DMS53 (cell line): Measurements from ENCODE around the gene JAKMIP2.
"Not testable (repeated sequence)": the region's sequence is repeated elsewhere in the genome, so short reads cannot be mapped to it uniquely, and the experiment has no call there.

Experiments
- DNase-seq: peaks from one replicate; lab custom pipeline; 2025; lab: John Stamatoyannopoulos, UW

Gene JAKMIP2

DNA sequence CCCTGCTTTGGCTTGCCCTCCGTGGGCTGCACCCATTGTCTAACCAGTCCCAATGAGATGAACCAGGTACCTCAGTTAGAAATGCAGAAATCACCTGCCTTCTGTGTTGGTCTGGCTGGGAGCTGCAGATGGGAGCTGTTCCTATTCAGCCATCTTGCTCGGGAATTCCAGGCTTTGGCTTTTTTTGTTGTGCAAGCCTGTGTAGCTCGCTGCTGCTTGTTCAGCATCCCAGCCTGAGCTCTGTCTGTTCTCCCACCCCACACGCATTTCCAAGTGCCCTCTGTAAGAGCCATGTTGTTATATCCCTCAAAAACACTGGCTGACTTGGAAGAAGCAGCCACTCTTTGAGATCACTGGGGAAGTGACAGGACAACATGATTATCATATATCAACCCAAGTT is 171.0 kb downstream of the JAKMIP2 start:
- no peak for DNase-seq

DNA sequence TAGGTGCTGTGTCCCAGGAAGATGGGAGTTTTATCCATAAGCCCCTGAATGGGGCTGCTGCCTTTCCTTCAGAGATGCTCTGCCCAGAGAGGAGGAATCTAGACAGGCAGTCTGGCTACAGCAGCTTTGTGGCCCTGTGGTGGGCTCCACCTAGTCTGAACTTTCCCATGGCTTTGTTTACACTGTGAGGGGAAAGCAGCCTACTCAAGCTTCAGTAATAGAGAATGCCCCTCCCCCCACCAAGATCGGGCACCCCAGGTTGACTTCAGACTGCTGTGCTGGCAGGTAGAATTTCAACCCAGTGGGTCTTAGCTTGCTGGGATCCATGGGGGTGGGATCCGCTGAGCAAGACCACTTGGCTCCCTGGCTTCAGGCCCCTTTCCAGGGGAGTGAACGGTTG is 171.7 kb downstream of the JAKMIP2 start:
- no peak for DNase-seq

DNA sequence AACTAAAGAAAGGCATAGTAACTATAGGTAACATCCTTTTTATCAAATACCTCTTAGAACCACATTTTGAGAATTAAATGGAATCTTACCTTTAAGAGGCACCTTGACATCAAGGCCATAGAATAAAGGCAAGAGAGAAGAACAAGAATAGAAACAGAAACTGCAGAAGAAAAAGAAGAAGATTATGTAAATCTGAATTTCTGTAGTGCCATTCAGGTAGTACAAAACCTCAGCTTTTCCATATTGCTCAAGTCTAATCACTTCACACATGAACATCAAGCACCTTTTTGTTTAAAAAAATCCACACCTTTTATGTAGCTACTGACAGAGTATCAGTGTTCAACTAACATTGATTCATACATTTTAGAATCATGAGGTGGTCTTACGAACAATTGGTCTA is 180.9 kb downstream of the JAKMIP2 start:
- DNase-seq = no peak

DNA sequence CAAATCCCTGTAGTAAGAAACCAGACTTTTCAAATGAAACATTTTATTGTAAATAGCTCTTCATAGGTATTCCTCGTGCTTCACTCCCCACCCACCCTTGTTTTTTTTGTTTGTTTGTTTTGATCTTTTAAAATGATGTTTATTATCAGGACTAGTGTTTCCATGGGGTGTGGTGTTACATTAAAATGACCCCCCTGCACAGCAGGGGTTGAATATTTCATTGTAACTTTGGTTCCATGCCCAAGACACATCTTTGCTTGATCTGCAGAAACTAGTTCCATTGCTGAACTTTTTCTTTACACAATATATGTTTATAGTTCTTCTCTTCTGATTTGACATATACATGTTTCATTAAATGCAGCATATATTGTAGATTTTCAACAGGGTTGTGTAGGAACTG is 191.4 kb downstream of the JAKMIP2 start:
- no peak for DNase-seq

GRCh38 chr5:147590096-147590495 is 192.4 kb downstream of the JAKMIP2 start:
- no peak for DNase-seq

- DNase-seq = no peak
Observed at GRCh38 chr5:147586832-147587231, 195.7 kb downstream of the JAKMIP2 start.

DNA sequence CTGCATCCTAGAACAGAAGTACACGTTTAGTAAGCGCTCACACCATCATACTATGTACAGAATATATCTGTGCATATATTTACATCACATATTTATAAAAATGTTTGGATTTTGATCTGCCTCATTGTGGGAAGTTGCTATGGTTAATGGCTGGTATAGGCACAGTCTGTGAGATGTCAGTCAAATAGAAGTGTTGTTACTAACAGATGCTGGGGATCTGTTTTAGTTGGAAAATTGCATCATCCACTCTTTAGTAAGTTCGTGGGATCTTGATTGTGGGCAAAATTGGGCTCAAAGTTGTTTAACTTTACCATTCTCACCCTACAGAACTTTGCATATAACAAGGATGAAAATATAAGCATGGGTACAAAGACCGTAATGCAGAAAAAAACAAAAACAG is 196.3 kb downstream of the JAKMIP2 start:
- no peak for DNase-seq

DNA sequence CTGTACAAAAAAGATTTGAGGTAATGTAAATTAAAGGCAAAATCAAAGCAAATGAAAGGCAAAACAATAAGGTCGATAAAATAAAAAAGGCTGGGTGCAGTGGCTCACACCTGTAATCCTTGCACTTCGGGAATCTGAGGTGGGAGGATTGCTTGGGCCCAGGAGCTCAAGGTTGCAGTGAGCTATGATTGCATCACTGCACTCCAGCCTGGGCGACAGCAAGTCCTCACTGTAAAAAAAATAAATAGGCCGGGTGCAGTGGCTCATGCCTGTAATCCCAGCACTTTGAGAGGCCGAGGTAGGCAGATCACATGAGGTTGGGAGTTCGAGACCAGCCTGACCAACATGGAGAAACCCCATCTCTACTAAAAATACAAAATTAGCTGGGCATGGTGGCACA is 200.3 kb downstream of the JAKMIP2 start:
- DNase-seq = not testable (repeated sequence)

- not testable (repeated sequence) for DNase-seq
Observed at GRCh38 chr5:147580418-147580817, 202.1 kb downstream of the JAKMIP2 start.

DNA sequence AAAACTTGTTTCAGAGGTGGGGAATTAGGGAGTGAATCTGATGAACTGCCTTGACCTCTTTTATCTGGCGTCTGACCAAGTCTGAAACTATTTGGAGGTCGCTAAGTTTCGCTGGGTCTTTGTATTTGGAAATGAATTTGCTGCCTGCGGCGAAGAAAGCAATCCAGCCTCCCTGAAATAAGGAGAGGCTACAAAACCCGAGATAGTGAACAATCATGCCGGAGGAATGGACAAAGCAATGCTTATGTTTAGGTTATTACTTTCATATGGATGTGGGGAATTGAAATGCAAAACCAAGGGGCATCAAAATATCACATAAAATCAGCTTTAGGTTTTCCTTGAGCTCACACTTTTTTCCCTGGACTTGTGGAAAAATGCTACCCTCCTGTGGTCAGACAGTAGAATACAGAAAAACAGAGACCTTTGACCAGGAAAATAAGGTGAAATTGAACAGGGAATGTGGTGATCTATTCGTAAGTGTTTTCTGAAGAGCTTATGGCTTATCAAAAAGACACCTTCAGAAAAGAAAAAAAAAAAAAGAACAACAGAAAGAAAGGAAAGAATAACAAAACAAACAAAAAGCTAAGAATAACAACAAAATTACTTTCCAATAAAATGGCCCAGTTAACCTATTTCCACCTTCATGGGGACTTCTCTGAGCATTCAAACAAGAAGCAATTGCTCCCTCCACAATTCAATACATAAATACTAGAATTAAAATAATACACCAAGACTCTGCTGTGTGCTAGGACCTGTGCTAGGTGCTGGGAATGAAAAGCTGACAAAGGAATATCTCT is 204.1 kb downstream of the JAKMIP2 start:
- peak; percentile 84 for DNase-seq

DNA sequence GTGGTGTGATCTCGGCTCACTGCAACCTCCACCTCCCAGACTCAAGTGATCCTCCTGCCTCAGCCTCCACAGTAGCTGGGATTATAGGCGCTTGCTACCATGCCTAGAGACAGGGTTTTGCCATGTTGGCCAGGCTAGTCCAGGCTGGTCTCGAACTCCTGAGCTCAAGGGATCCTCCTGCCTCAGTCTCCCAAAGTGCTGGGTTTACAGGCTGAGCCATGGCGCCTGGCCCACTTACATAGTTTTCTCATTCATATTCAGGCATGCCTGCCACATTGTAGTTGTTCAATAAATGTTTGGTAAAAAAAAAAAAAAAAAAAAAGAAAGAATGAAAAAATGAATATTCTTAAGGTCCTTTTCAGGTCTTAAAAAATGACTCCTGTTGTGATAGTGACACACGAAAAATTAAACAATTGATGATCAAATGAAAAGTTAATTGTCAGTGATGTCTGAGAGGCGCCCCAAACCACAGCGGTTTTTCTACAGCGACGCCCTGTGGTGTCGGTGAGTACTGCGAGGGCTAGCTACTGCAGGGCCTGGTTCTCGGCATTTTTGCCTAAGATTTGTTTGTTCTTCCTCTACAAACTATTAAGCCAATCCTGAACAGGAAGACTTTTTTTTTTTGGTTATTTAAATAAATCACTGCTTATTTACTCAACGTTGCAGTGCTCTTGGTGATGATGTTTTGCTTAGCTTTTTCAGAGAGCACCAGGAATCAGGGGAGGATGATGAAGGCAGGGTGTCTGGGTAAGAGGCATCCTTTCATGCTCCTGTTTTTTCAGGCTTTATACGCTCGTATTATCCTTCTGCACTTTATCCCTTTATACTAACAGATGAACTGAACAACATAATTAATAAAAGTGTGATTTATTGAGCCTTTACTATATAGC is 205.6 kb downstream of the JAKMIP2 start:
- DNase-seq = peak; percentile 72

- no peak for DNase-seq
Observed at GRCh38 chr5:147575598-147575997, 206.9 kb downstream of the JAKMIP2 start.

DNA sequence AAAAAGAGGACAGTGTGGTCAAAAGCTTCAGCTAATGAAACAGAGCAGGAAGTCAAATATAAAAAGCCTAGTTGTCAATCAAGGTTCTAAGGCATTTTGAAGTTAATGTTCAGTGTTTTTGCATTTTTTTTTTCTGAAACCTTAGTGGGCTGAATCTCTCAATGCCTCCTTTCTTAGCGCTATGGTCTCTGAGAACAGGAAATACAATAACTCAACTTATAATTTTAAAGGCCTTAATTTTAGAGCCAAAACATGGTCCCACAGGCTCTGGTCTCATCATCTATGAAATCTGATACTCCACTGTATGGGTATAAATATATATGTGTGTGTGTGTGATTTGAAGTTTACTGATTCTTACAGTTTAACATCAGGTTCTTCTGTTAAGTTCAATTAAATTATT is 209.3 kb downstream of the JAKMIP2 start:
- no peak for DNase-seq

- DNase-seq = no peak
Observed at GRCh38 chr5:147568710-147569406, 213.7 kb downstream of the JAKMIP2 start.

GRCh38 chr5:147567917-147568598 is 214.5 kb downstream of the JAKMIP2 start:
- peak; percentile 20 for DNase-seq

GRCh38 chr5:147565524-147565923 is 217.0 kb downstream of the JAKMIP2 start:
- peak; percentile 86 for DNase-seq

DNA sequence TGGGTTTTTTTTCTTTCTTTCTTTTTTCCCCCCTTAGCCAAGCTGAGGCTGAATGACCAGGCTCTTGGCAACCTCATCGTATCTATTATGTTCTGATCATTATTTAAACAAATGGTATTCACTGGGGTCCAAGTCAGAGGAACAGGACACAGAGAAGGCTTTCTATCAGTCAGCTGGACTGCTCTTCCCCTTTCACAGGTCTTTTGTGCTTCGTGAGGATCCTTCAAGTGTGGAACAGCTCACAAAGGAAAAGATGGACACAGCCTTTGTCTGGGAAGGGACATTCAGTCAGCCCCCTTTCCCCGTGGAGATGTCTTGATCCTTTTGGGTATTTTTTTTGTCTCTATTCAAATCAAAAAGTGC is 218.4 kb downstream of the JAKMIP2 start:
- no peak for DNase-seq

GRCh38 chr5:147563466-147564123 is 218.9 kb downstream of the JAKMIP2 start:
- no peak for DNase-seq

DNA sequence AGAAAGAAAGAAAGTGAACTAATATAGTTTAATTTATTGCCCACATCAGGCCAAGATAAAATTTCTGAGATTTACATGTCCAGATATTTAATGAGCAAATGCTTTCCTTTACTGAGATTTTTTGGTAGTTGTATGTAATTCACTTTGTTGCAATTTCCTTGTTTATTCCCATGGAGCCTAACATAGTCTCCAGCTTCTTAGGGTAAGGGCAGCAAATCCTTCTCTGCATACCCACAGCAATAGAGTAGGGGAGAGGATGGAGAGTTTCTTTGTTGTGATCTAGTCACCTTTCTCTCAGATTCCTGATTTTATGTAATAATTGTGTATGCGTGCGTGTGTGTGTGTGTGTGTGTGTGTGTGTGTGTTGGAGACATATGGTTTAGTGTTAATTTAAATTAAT is 221.1 kb downstream of the JAKMIP2 start:
- no peak for DNase-seq

GRCh38 chr5:147560718-147561331 is 221.7 kb downstream of the JAKMIP2 start:
- peak; percentile 44 for DNase-seq

DNA sequence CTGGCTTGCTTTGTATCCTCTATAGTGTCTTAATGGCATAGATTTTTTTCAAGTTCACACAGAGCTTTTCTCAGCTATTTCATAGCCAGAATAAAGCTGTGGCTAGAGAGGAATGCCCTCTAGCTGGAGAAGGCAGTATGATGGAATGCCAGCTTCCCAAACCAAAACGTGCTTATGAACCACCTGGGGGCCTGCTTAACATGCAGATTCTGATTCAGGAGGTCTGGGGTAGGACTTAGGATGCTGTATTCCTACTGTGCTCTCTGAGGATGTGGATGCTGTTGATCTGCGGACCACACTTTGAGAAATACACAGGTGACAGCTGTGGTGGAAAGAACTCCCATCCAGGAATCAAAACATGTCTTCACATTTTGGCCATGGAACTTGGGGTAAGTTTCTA is 222.8 kb downstream of the JAKMIP2 start:
- peak; percentile 7 for DNase-seq
